ENCODE results near the gene CAMK2A. TPM values are rescaled to one million over a fixed set of nuclear protein-coding genes. Genes with fewer than 3 reads are reported as not detected.

CAMK2A gene
- total and polyA plus RNA-seq, 2 donors (not counting 3 experiments of a cell fraction or from before 2014, with no cell fraction given): not detected

- no peak overlapping the region for H2AFZ ChIP-seq (ENCODE audit: low read depth, low read length)
- intact Hi-C loops (cut with micrococcal nuclease): no loop called here
- H3K4me3 ChIP-seq (replicated peaks in 1 of 3; ENCODE audit: insufficient read depth in 1 of 3, low read depth in 1 of 3, low read length in 3 of 3): no peak overlapping the region
- H3K4me1 ChIP-seq (ENCODE audit: control insufficient read depth, extremely low read depth, insufficient read depth, low read length): no peaks in the 10 kb centered on the region
- ChIA-PET CTCF (interaction anchor here (1.5 kb wide), 1 partner anchor 26 kb away, joined by 4 read pairs; no protein-coding TSS in a partner anchor), POLR2A (no interaction called here)
- DNase-seq (ENCODE audit: low read depth, low spot score) (no peak), FAIRE-seq (no peak)
- no peaks in the 10 kb centered on the region for H4K20me1 ChIP-seq (replicated peaks; ENCODE audit: control insufficient read depth, extremely low read depth, insufficient read depth, low read length)
- no peaks in the 10 kb centered on the region for H3K36me3 ChIP-seq (ENCODE audit: control insufficient read depth in 2 of 2, extremely low read depth in 1 of 2, insufficient read depth in 2 of 2, low read length in 2 of 2)
- TF ChIP-seq POLR2AphosphoS5 (IDR thresholded peaks at IDR 0.05; ENCODE audit: insufficient read depth, low read depth, low read length) (no peak), CTCF (IDR thresholded peaks at IDR 0.05; ENCODE audit: extremely low read depth in 1 of 2, insufficient read depth in 1 of 2, low read depth in 1 of 2, low read length in 2 of 2) (no peak), MYC (IDR thresholded peaks at IDR 0.05; ENCODE audit: low read depth, low read length) (no peak), JUN (IDR thresholded peaks at IDR 0.05; ENCODE audit: borderline replicate concordance, insufficient read depth, insufficient read length, low read depth) (no peak), MAX (IDR thresholded peaks at IDR 0.05; ENCODE audit: insufficient read depth, insufficient read length) (no peak), POLR2A (IDR thresholded peaks at IDR 0.05; ENCODE audit: low read depth, low read length) (no peak), FOS (IDR thresholded peaks at IDR 0.05; ENCODE audit: borderline replicate concordance, insufficient read depth, low read length) (no peak), EZH2 (IDR thresholded peaks at IDR 0.05; ENCODE audit: borderline replicate concordance, low read depth, low read length, severe bottlenecking) (no peak), GATA2 (IDR thresholded peaks at IDR 0.05; ENCODE audit: insufficient read depth, insufficient read length, low read depth, low read length) (no peak)
- no peak overlapping the region for H3K27ac ChIP-seq (ENCODE audit: insufficient read depth, low read depth, low read length)
- H3K27me3 ChIP-seq (ENCODE audit: control insufficient read depth in 2 of 2, insufficient read depth in 2 of 2, low read length in 2 of 2): peaks cover 29 to 32% of the 10 kb centered on the region in 2 experiments
- no peak overlapping the region for H3K4me2 ChIP-seq (ENCODE audit: insufficient read depth, low read length)
- BruUV-seq (replicated peaks): no TSS peak
- H3K9me1 ChIP-seq (replicated peaks; ENCODE audit: control insufficient read depth, extremely low read depth, insufficient read depth, low read length): no peaks in the 10 kb centered on the region
- no peaks in the 10 kb centered on the region for H3K79me2 ChIP-seq (ENCODE audit: control insufficient read depth, insufficient read depth, low read length)
- no peak overlapping the region for H3K9ac ChIP-seq (replicated peaks; ENCODE audit: extremely low read depth, insufficient read depth, low read length)
- no peaks in the 10 kb centered on the region for H3K9me3 ChIP-seq (replicated peaks; ENCODE audit: control insufficient read depth, insufficient read depth, low read length)
- dilution Hi-C loops (cut with MboI; ENCODE audit: extremely low pct_ligation_motif_present, low sequenced_read_pairs): no loop called here
Observed at GRCh38 chr5:150298701-150299451, 9.3 kb upstream of the CAMK2A start.

Data from endothelial cell of umbilical vein (primary cell).